Measurements from ENCODE around the gene TAC4. TPM values are rescaled to one million over a fixed set of nuclear protein-coding genes. Genes with fewer than 3 reads are reported as not detected.

TAC4 gene
- total and polyA plus RNA-seq, 2 donors (not counting 1 experiment from before 2014, with no cell fraction given), result not detected

GRCh38 chr17:49872754-49873377 lies 25.0 kb upstream of the TAC4 start:
- peaks cover 15% of the 10 kb centered on the region for H3K27me3 ChIP-seq (ENCODE audit: control insufficient read depth, insufficient read depth, low read length)

GRCh38 chr17:49871211-49871610 lies 23.3 kb upstream of the TAC4 start:
- TF ChIP-seq EZH2 (IDR thresholded peaks at IDR 0.05; ENCODE audit: low read length, missing control alignments) (no peak), CTCF (conservative IDR thresholded peaks at IDR 0.05 in 1 of 2, IDR thresholded peaks at IDR 0.05 in 1 of 2; ENCODE audit: low read depth in 1 of 2, low read length in 2 of 2) (no peak)
- Histone ChIP-seq H2AFZ (ENCODE audit: low read length) (no peak overlapping the region), H3K4me2 (ENCODE audit: extremely low read depth, insufficient read depth, low read length) (no peak overlapping the region), H3K4me3 (replicated peaks in 1 of 4; ENCODE audit: control extremely low read depth in 1 of 4, insufficient read depth in 1 of 4, low read depth in 3 of 4, low read length in 4 of 4) (no peak overlapping the region), H3K4me1 (ENCODE audit: control insufficient read depth, extremely low read depth, insufficient read depth, low read length) (no peaks in the 10 kb centered on the region), H3K79me2 (ENCODE audit: control insufficient read depth, insufficient read depth, low read length) (no peaks in the 10 kb centered on the region), H3K9ac (ENCODE audit: insufficient read depth, low read length) (no peak overlapping the region), H3K27ac (ENCODE audit: insufficient read depth, low read length) (no peak overlapping the region), H3K36me3 (ENCODE audit: control insufficient read depth, insufficient read depth, low read length) (no peaks in the 10 kb centered on the region), H4K20me1 (ENCODE audit: control insufficient read depth, extremely low read depth, insufficient read depth, low read length) (no peaks in the 10 kb centered on the region), H3K9me3 (ENCODE audit: control insufficient read depth, insufficient read depth, low read depth, low read length) (no peaks in the 10 kb centered on the region), H3K27me3 (ENCODE audit: control insufficient read depth, insufficient read depth, low read length) (peaks cover 22% of the 10 kb centered on the region)
- DNase-seq (ENCODE audit: low read depth in 2 of 2), result no peak

More at GRCh38 chr17:49872754-49873377, 25.0 kb upstream of the TAC4 start:
- no peaks in the 10 kb centered on the region for H3K36me3 ChIP-seq (ENCODE audit: control insufficient read depth, insufficient read depth, low read length)
- H3K4me1 ChIP-seq (ENCODE audit: control insufficient read depth, extremely low read depth, insufficient read depth, low read length), result no peaks in the 10 kb centered on the region
- H4K20me1 ChIP-seq (ENCODE audit: control insufficient read depth, extremely low read depth, insufficient read depth, low read length), result no peaks in the 10 kb centered on the region
- H3K79me2 ChIP-seq (ENCODE audit: control insufficient read depth, insufficient read depth, low read length), result no peaks in the 10 kb centered on the region
- no peak for DNase-seq (ENCODE audit: low read depth in 2 of 2)
- no peak for TF ChIP-seq CTCF (conservative IDR thresholded peaks at IDR 0.05 in 1 of 2, IDR thresholded peaks at IDR 0.05 in 1 of 2; ENCODE audit: low read depth in 1 of 2, low read length in 2 of 2)
- TF ChIP-seq EZH2 (IDR thresholded peaks at IDR 0.05; ENCODE audit: low read length, missing control alignments), result no peak
- no peak overlapping the region for H3K9ac ChIP-seq (ENCODE audit: insufficient read depth, low read length)
- H3K27ac ChIP-seq (ENCODE audit: insufficient read depth, low read length), result no peak overlapping the region
- no peak overlapping the region for H3K4me2 ChIP-seq (ENCODE audit: extremely low read depth, insufficient read depth, low read length)
- no peak overlapping the region for H3K4me3 ChIP-seq (replicated peaks in 1 of 4; ENCODE audit: control extremely low read depth in 1 of 4, insufficient read depth in 1 of 4, low read depth in 3 of 4, low read length in 4 of 4)
- no peak overlapping the region for H2AFZ ChIP-seq (ENCODE audit: low read length)
- no peaks in the 10 kb centered on the region for H3K9me3 ChIP-seq (ENCODE audit: control insufficient read depth, insufficient read depth, low read depth, low read length)

DNA sequence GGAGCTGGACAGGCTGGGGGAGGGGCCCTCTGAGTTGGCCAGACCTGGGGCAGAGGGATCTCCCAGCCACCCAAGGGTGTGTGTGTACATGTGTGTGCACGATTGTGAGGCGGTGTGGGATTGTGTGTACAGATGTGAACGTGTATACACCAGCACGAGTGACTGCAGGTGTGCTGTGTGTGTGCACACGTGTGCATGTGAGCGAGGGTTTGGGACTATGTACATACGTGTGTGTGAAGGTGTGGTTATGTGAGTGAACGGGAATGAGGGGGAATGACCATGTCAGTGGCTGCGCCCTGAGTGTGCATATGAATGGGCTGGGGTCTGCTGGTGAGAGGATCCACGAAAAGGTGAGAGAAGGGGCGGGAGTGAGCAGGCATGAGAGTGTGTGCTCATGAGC lies 22.4 kb upstream of the TAC4 start:
- H3K27me3 ChIP-seq (ENCODE audit: control insufficient read depth, insufficient read depth, low read length), result peaks cover 22% of the 10 kb centered on the region

More for the DNA sequence above, 22.4 kb upstream of the TAC4 start:
- Histone ChIP-seq H3K27ac (ENCODE audit: insufficient read depth, low read length) (no peak overlapping the region), H3K9me3 (ENCODE audit: control insufficient read depth, insufficient read depth, low read depth, low read length) (no peaks in the 10 kb centered on the region), H3K9ac (ENCODE audit: insufficient read depth, low read length) (no peak overlapping the region), H2AFZ (ENCODE audit: low read length) (no peak overlapping the region), H3K4me2 (ENCODE audit: extremely low read depth, insufficient read depth, low read length) (no peak overlapping the region), H4K20me1 (ENCODE audit: control insufficient read depth, extremely low read depth, insufficient read depth, low read length) (no peaks in the 10 kb centered on the region), H3K79me2 (ENCODE audit: control insufficient read depth, insufficient read depth, low read length) (no peaks in the 10 kb centered on the region), H3K4me1 (ENCODE audit: control insufficient read depth, extremely low read depth, insufficient read depth, low read length) (no peaks in the 10 kb centered on the region), H3K4me3 (replicated peaks in 1 of 4; ENCODE audit: control extremely low read depth in 1 of 4, insufficient read depth in 1 of 4, low read depth in 3 of 4, low read length in 4 of 4) (no peak overlapping the region), H3K36me3 (ENCODE audit: control insufficient read depth, insufficient read depth, low read length) (no peaks in the 10 kb centered on the region)
- TF ChIP-seq EZH2 (IDR thresholded peaks at IDR 0.05; ENCODE audit: low read length, missing control alignments), result no peak
- TF ChIP-seq CTCF (conservative IDR thresholded peaks at IDR 0.05 in 1 of 2, IDR thresholded peaks at IDR 0.05 in 1 of 2; ENCODE audit: low read depth in 1 of 2, low read length in 2 of 2), result no peak
- no peak for DNase-seq (ENCODE audit: low read depth in 2 of 2)
